CD14-positive monocyte (primary cell): Measurements from ENCODE around the gene R3HDM2. TPM values are rescaled to one million over a fixed set of nuclear protein-coding genes. Genes with fewer than 3 reads are reported as not detected.
A peak's percentile ranks its signal among the peaks of the same experiment; 100 is the strongest.
"Not testable (repeated sequence)": the region's sequence is repeated elsewhere in the genome, so short reads cannot be mapped to it uniquely, and the experiment has no call there.

Experiments
- DNase-seq, 3 donors: peaks; one replicate each; pipeline ENCODE4 v3.0.0-alpha.2; 2011 to 2022
- H2AFZ ChIP-seq: 2 replicates; pipeline ENCODE4 v1.6.0; 2012; ENCODE audit warnings: mild to moderate bottlenecking, low read depth, low read length, inconsistent platforms; ENCODE audit not compliant: insufficient read depth, poor library complexity, severe bottlenecking
- H3K27ac ChIP-seq, 2 donors: 1 replicate in 1 of 2; 2 replicates in 1 of 2; pipeline ENCODE4 v1.5.1; 2012 to 2013; ENCODE audit warnings: low read length in 2 of 2, control low read depth in 1 of 2, inconsistent platforms in 1 of 2, low read depth in 1 of 2, mild to moderate bottlenecking in 1 of 2
- H3K27me3 ChIP-seq, 2 donors: one replicate each; pipeline versions ENCODE4 v1.6.0 to v1.6.1; 2011 to 2013; ENCODE audit warnings: low read length in 2 of 2; ENCODE audit not compliant: control insufficient read depth in 2 of 2, insufficient read depth in 2 of 2
- H3K36me3 ChIP-seq, 2 donors: replicated peaks in 1 of 2; 1 replicate in 1 of 2; 2 replicates in 1 of 2; pipeline versions ENCODE4 v1.5.1 to v1.6.1; 2012 to 2013; ENCODE audit warnings: low read length in 2 of 2, control low read depth in 1 of 2, inconsistent platforms in 1 of 2, mild to moderate bottlenecking in 1 of 2; ENCODE audit not compliant: insufficient read depth in 2 of 2, control insufficient read depth in 1 of 2
- H3K4me1 ChIP-seq, 2 donors: 1 replicate in 1 of 2; 2 replicates in 1 of 2; pipeline versions ENCODE4 v1.5.1 to v1.6.1; 2012 to 2013; ENCODE audit warnings: low read length in 2 of 2, control low read depth in 1 of 2, inconsistent platforms in 1 of 2, mild to moderate bottlenecking in 1 of 2, moderate library complexity in 1 of 2; ENCODE audit not compliant: insufficient read depth in 2 of 2, control insufficient read depth in 1 of 2
- H3K4me2 ChIP-seq: replicated peaks from 2 replicates; pipeline ENCODE3; 2012; ENCODE audit warnings: low read length, moderate library complexity, mild to moderate bottlenecking; ENCODE audit not compliant: poor library complexity, severe bottlenecking; ENCODE audit errors: extremely low read depth
- H3K4me3 ChIP-seq, 3 experiments: fragments of 200-600 bp in 1 of 3; sonication (generic) in 1 of 3; replicated peaks in 1 of 3; 1 replicate in 2 of 3; 2 replicates in 1 of 3; pipeline ENCODE4 v1.5.1; 2011 to 2013; ENCODE audit warnings: low read length in 3 of 3, mild to moderate bottlenecking in 3 of 3, control low read depth in 2 of 3, low read depth in 2 of 3, inconsistent platforms in 1 of 3, moderate library complexity in 1 of 3
- H3K79me2 ChIP-seq: 2 replicates; pipeline ENCODE4 v1.6.0; 2012; ENCODE audit warnings: mild to moderate bottlenecking, control low read depth, inconsistent platforms, low read length, moderate library complexity; ENCODE audit not compliant: insufficient read depth
- H3K9ac ChIP-seq: 2 replicates; pipeline ENCODE4 v1.6.0; 2017; ENCODE audit warnings: low read length, mild to moderate bottlenecking; ENCODE audit not compliant: insufficient read depth, poor library complexity, severe bottlenecking
- H3K9me3 ChIP-seq, 2 donors: replicated peaks in 1 of 2; 1 replicate in 1 of 2; 2 replicates in 1 of 2; pipeline versions ENCODE4 v1.5.1 to v1.6.1; 2012 to 2013; ENCODE audit warnings: low read length in 2 of 2, control low read depth in 1 of 2; ENCODE audit not compliant: control insufficient read depth in 1 of 2, insufficient read depth in 1 of 2
- H4K20me1 ChIP-seq: 2 replicates; pipeline ENCODE4 v1.6.0; 2012; ENCODE audit warnings: mild to moderate bottlenecking, low read length, control low read depth, moderate library complexity; ENCODE audit not compliant: insufficient read depth
- H3K27ac Mint-ChIP-seq, 7 donors: one replicate each; pipeline ENCODE4 v1.8.0; 2020; ENCODE audit warnings: mild to moderate bottlenecking in 7 of 7, mixed read lengths in 7 of 7, moderate library complexity in 6 of 7, inconsistent platforms in 2 of 7
- H3K27me3 Mint-ChIP-seq, 3 donors: one replicate each; pipeline ENCODE4 v1.8.0; 2021 to 2022; ENCODE audit warnings: low read depth in 3 of 3, mild to moderate bottlenecking in 3 of 3, mixed read lengths in 3 of 3, moderate library complexity in 3 of 3, inconsistent platforms in 1 of 3
- H3K36me3 Mint-ChIP-seq, 2 donors: one replicate each; pipeline ENCODE4 v1.8.0; 2020; ENCODE audit warnings: mixed read lengths in 2 of 2, inconsistent platforms in 1 of 2, mild to moderate bottlenecking in 1 of 2
- H3K4me1 Mint-ChIP-seq: one replicate; pipeline ENCODE4 v1.8.0; 2020; ENCODE audit warnings: mild to moderate bottlenecking, mixed read lengths
- H3K4me3 Mint-ChIP-seq, 2 donors: one replicate each; pipeline ENCODE4 v1.8.0; 2020; ENCODE audit warnings: mild to moderate bottlenecking in 2 of 2, mixed read lengths in 2 of 2, moderate library complexity in 1 of 2
- H3K9me3 Mint-ChIP-seq, 7 donors: one replicate each; pipeline ENCODE4 v1.8.0; 2020 to 2022; ENCODE audit warnings: mixed read lengths in 7 of 7, mild to moderate bottlenecking in 6 of 7, moderate library complexity in 6 of 7, inconsistent platforms in 2 of 7
- WGBS: methylation state at CpG from one replicate; pipeline ENCODE4 v1.1.5; 2013; ENCODE audit warnings: missing lambda C conversion rate; ENCODE audit not compliant: insufficient coverage; 5-methylcytosine and 5-hydroxymethylcytosine counted together
- intact Hi-C, 2 donors: fragments of 100-400 bp; cut with micrococcal nuclease; formaldehyde crosslinking; loops; one replicate each; pipeline versions ENCODE4 v1.15.0 to v1.15.1; 2023
- polyA plus RNA-seq, 3 donors: library from polyadenylated mRNA; depleted of rRNA in 1 of 3; unstranded in 2 of 3; stranded (reverse) in 1 of 3; fragments of 300-500 nt in 2 of 3; fragments of >200 nt in 1 of 3; fragmentation: Illumina TruSeq in 2 of 3; gene quantifications; 1 replicate in 2 of 3; 2 replicates in 1 of 3; pipeline ENCODE4 v1.2.3, GENCODE V29; 2012 to 2021
- TF ChIP-seq, protein P1 (sequence below): fragments of 200-600 bp; IDR thresholded peaks from one replicate; pipeline ENCODE4 v1.8.0; 2022; ENCODE audit warnings: antibody characterized with exemption, mild to moderate bottlenecking

Gene R3HDM2
- polyA plus RNA-seq, 3 donors = 4.2 to 69.4 (median 7.3) TPM

DNA sequence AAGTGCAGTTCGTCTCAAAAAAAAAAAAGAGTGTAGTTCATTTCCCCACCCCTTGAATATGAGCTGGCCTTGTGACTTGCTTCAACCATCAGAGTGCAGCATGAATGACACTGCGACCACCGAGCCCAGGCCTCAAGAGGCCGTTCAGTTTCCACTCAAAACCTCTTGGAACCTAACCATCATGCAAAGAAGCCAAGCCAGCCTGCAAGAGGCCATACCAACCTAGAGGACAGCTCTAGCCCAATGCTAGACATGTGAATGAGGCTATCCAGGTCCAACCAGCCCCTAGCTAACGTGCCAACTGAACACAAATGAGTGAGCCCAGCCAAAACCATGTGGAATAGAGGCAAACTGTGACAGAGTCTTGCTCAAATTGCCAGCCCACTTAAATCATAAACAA is 29.7 kb downstream of the R3HDM2 start:
- no peaks in the 10 kb centered on the region for H3K9me3 ChIP-seq
- peak overlapping the region in 1 of 7 donors; percentile 75 for H3K27ac Mint-ChIP-seq
- peaks cover 0 to 14% of the 10 kb centered on the region in 2 donors for H3K36me3 ChIP-seq
- 90% methylated on average over 5 of the region's 5 CpGs for WGBS
- peaks cover 9 to 35% of the 10 kb centered on the region in 2 donors for H3K36me3 Mint-ChIP-seq
- TF ChIP-seq, protein P1, sequence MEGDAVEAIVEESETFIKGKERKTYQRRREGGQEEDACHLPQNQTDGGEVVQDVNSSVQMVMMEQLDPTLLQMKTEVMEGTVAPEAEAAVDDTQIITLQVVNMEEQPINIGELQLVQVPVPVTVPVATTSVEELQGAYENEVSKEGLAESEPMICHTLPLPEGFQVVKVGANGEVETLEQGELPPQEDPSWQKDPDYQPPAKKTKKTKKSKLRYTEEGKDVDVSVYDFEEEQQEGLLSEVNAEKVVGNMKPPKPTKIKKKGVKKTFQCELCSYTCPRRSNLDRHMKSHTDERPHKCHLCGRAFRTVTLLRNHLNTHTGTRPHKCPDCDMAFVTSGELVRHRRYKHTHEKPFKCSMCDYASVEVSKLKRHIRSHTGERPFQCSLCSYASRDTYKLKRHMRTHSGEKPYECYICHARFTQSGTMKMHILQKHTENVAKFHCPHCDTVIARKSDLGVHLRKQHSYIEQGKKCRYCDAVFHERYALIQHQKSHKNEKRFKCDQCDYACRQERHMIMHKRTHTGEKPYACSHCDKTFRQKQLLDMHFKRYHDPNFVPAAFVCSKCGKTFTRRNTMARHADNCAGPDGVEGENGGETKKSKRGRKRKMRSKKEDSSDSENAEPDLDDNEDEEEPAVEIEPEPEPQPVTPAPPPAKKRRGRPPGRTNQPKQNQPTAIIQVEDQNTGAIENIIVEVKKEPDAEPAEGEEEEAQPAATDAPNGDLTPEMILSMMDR = no peak
- peaks cover 0 to 2% (median 0%) of the 10 kb centered on the region in 3 donors for H3K27me3 Mint-ChIP-seq
- intact Hi-C loops = no loop called here
- no peak overlapping the region for H3K27ac ChIP-seq
- H3K27me3 ChIP-seq = no peaks in the 10 kb centered on the region
- H3K4me2 ChIP-seq = no peak overlapping the region
- peaks cover 34% of the 10 kb centered on the region for H3K79me2 ChIP-seq
- H3K4me1 ChIP-seq = no peaks in the 10 kb centered on the region
- no peak overlapping the region for H3K4me3 Mint-ChIP-seq
- H4K20me1 ChIP-seq = peaks cover 55% of the 10 kb centered on the region
- no peak overlapping the region for H3K9ac ChIP-seq
- H3K4me3 ChIP-seq = no peak overlapping the region
- no peak for DNase-seq
- H2AFZ ChIP-seq = no peak overlapping the region
- no peaks in the 10 kb centered on the region for H3K9me3 Mint-ChIP-seq
- H3K4me1 Mint-ChIP-seq = no peaks in the 10 kb centered on the region

DNA sequence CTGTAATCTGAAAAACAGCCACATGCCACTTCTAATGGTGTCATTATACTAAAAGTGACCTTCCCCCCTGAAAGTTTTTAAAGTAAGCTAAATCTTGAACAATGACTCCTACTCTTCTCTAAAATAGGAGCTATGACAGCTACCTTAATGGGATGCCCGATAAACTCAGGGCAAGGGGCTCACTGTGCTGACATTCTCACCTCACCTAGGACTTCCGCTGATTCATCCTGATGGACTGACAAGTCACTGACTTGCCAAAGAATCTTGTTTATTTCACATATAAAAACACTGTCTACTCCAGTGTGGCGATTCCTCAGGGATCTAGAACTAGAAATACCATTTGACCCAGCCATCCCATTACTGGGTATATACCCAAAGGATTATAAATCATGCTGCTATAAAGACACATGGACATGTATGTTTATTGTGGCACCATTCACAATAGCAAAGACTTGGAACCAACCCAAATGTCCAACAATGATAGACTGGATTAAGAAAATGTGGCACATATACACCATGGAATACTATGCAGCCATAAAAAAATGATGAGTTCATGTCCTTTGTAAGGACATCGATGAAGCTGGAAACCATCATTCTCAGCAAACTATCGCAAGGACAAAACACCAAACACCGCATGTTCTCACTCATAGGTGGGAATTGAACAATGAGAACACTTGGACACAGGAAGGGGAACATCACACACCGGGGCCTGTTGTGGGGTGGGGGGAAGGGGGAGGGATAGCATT is 31.0 kb downstream of the R3HDM2 start:
- 100% methylated on average over 3 of the region's 7 CpGs for WGBS
- H3K9me3 Mint-ChIP-seq, H3K27ac ChIP-seq, H3K4me2 ChIP-seq, H3K27me3 ChIP-seq, H3K9me3 ChIP-seq, H3K4me1 ChIP-seq, H3K9ac ChIP-seq, intact Hi-C loops, H3K4me3 Mint-ChIP-seq, DNase-seq, H3K27me3 Mint-ChIP-seq, H3K4me3 ChIP-seq, H2AFZ ChIP-seq, H3K4me1 Mint-ChIP-seq: not testable (repeated sequence)
- peaks cover 9 to 25% of the 10 kb centered on the region in 2 donors for H3K36me3 ChIP-seq
- Mint-ChIP-seq H3K27ac (peak overlapping the region in 2 of 7 donors; percentile 23 to 71), H3K36me3 (peaks cover 16 to 42% of the 10 kb centered on the region in 2 donors)
- peaks cover 47% of the 10 kb centered on the region for H4K20me1 ChIP-seq
- H3K79me2 ChIP-seq = peaks cover 27% of the 10 kb centered on the region
